Smooth muscle cell (in vitro differentiated cells): ENCODE measurements around the gene IGSF22. TPM values are rescaled to one million over a fixed set of nuclear protein-coding genes. Genes with fewer than 3 reads are reported as not detected.

Experiments
- DNase-seq: peaks from one replicate; lab custom pipeline; 2025; ENCODE audit not compliant: unreplicated experiment; lab: John Stamatoyannopoulos, UW
- H2AFZ ChIP-seq: fragments of 200-600 bp; sonication (generic); 2 replicates; pipeline ENCODE4 v1.6.0; 2016; ENCODE audit warnings: antibody characterized with exemption, low read depth, mild to moderate bottlenecking
- H3F3A ChIP-seq: fragments of 200-600 bp; sonication (generic); 2 replicates; pipeline ENCODE4 v1.6.0; 2017; ENCODE audit warnings: antibody characterized with exemption, low read depth
- H3K27ac ChIP-seq: fragments of 200-600 bp; sonication (generic); 2 replicates; pipeline ENCODE4 v1.5.1; 2016; ENCODE audit warnings: low read depth, mild to moderate bottlenecking
- H3K27me3 ChIP-seq: fragments of 200-600 bp; sonication (generic); 2 replicates; pipeline ENCODE4 v1.6.1; 2016; ENCODE audit warnings: low read depth, mild to moderate bottlenecking
- H3K36me3 ChIP-seq: fragments of 200-600 bp; sonication (generic); 2 replicates; pipeline ENCODE4 v1.5.1; 2016; ENCODE audit warnings: low read depth
- H3K4me1 ChIP-seq: fragments of 200-600 bp; sonication (generic); 2 replicates; pipeline ENCODE4 v1.5.1; 2016; ENCODE audit warnings: low read depth
- H3K4me2 ChIP-seq: fragments of 200-600 bp; sonication (generic); 2 replicates; pipeline ENCODE4 v1.6.0; 2016; ENCODE audit warnings: mild to moderate bottlenecking
- H3K4me3 ChIP-seq: fragments of 200-600 bp; sonication (generic); 2 replicates; pipeline ENCODE4 v1.5.1; 2016; ENCODE audit warnings: mild to moderate bottlenecking
- H3K79me2 ChIP-seq: fragments of 200-600 bp; sonication (generic); 2 replicates; pipeline ENCODE4 v1.6.0; 2016; ENCODE audit warnings: low read depth, mild to moderate bottlenecking
- H3K9ac ChIP-seq: fragments of 200-600 bp; sonication (generic); 2 replicates; pipeline ENCODE4 v1.6.0; 2016; ENCODE audit warnings: low read depth
- H3K9me3 ChIP-seq: fragments of 200-600 bp; sonication (generic); replicated peaks from 2 replicates; pipeline ENCODE4 v1.5.1; 2016; ENCODE audit warnings: low read depth
- H4K20me1 ChIP-seq: fragments of 200-600 bp; sonication (generic); 2 replicates; pipeline ENCODE4 v1.6.0; 2016; ENCODE audit warnings: low read depth
- CTCF ChIP-seq: fragments of 200-600 bp; sonication (generic); IDR thresholded peaks from 2 replicates; pipeline ENCODE4 v1.5.1; 2017; ENCODE audit warnings: borderline replicate concordance, mild to moderate bottlenecking, antibody characterized with exemption; ENCODE audit not compliant: insufficient read depth, poor library complexity, severe bottlenecking
- WGBS: methylation state at CpG from one replicate; pipeline ENCODE4 v1.1.7; 2016; ENCODE audit warnings: low lambda C conversion rate; 5-methylcytosine and 5-hydroxymethylcytosine counted together
- polyA plus RNA-seq: library from polyadenylated mRNA; unstranded; fragments of >200 nt; fragmentation: Nextera tagmentation; extraction: Ambion mirVana; gene quantifications from 2 replicates; pipeline ENCODE4 v1.2.1, GENCODE V29; 2016
- total RNA-seq: library from RNA; depleted of rRNA; stranded (reverse); fragments of >200 nt; gene quantifications from 2 replicates; pipeline ENCODE4 v1.2.3, GENCODE V29; 2014

Gene IGSF22
- total and polyA plus RNA-seq, 2 experiments from 2014 or later = not detected

- peaks cover 27% of the 10 kb centered on the region for H3K27me3 ChIP-seq
- H3K9ac ChIP-seq = no peak overlapping the region
- H4K20me1 ChIP-seq = no peaks in the 10 kb centered on the region
- WGBS = 90% methylated on average over 4 of the region's 4 CpGs
- no peaks in the 10 kb centered on the region for H3F3A ChIP-seq
- DNase-seq = no peak
- no peak overlapping the region for H2AFZ ChIP-seq
- H3K27ac ChIP-seq = no peak overlapping the region
- TF ChIP-seq CTCF = no peak
- H3K4me2 ChIP-seq = no peak overlapping the region
- no peaks in the 10 kb centered on the region for H3K79me2 ChIP-seq
- no peaks in the 10 kb centered on the region for H3K4me1 ChIP-seq
- H3K9me3 ChIP-seq = no peaks in the 10 kb centered on the region
- no peak overlapping the region for H3K4me3 ChIP-seq
- H3K36me3 ChIP-seq = no peaks in the 10 kb centered on the region
These were observed 16.6 kb downstream of the IGSF22 start for GRCh38 chr11:18709414-18709813.

- no peaks in the 10 kb centered on the region for H3K79me2 ChIP-seq
- H3K36me3 ChIP-seq = no peaks in the 10 kb centered on the region
- no peaks in the 10 kb centered on the region for H3K4me1 ChIP-seq
- H3K4me3 ChIP-seq = no peak overlapping the region
- no peak overlapping the region for H3K4me2 ChIP-seq
- no peak overlapping the region for H3K27ac ChIP-seq
- DNase-seq = no peak
- no peaks in the 10 kb centered on the region for H3K9me3 ChIP-seq
- no peak overlapping the region for H2AFZ ChIP-seq
- peaks cover 27% of the 10 kb centered on the region for H3K27me3 ChIP-seq
- no peaks in the 10 kb centered on the region for H4K20me1 ChIP-seq
- WGBS = 93% methylated on average over 12 of the region's 12 CpGs
- TF ChIP-seq CTCF = no peak
- H3K9ac ChIP-seq = no peak overlapping the region
- no peaks in the 10 kb centered on the region for H3F3A ChIP-seq
These were observed 18.1 kb downstream of the IGSF22 start for GRCh38 chr11:18707811-18708340.

- Histone ChIP-seq H3K4me2 (no peak overlapping the region), H4K20me1 (no peaks in the 10 kb centered on the region), H3K27ac (no peak overlapping the region), H3K36me3 (no peaks in the 10 kb centered on the region), H3F3A (no peaks in the 10 kb centered on the region), H3K79me2 (no peaks in the 10 kb centered on the region), H3K9me3 (no peaks in the 10 kb centered on the region), H3K4me1 (no peaks in the 10 kb centered on the region), H3K9ac (no peak overlapping the region), H2AFZ (no peak overlapping the region), H3K27me3 (peaks cover 20% of the 10 kb centered on the region), H3K4me3 (no peak overlapping the region)
- DNase-seq = no peak
- WGBS = 90% methylated on average over 30 of the region's 34 CpGs
- TF ChIP-seq CTCF = no peak
These were observed 19.4 kb downstream of the IGSF22 start for GRCh38 chr11:18706330-18707243.
